Loucy (cell line): ENCODE measurements around the gene AIF1L.

Experiments
- CTCF ChIP-seq: fragments of 200-600 bp; sonication (generic); conservative IDR thresholded peaks from 2 replicates; pipeline ENCODE4 v1.5.1; 2014; ENCODE audit warnings: mild to moderate bottlenecking, antibody characterized with exemption, low read length
- EZH2phosphoT487 ChIP-seq: fragments of 200-600 bp; IDR thresholded peaks from 2 replicates; pipeline ENCODE4 v1.6.1; 2018; ENCODE audit warnings: antibody characterized with exemption, mild to moderate bottlenecking, moderate library complexity, borderline replicate concordance

GRCh38 chr9:131087354-131087893 is 8.9 kb upstream of the AIF1L start:
- TF ChIP-seq CTCF (no peak), EZH2phosphoT487 (no peak)
